ENCODE data around the gene FGD4.

DNA sequence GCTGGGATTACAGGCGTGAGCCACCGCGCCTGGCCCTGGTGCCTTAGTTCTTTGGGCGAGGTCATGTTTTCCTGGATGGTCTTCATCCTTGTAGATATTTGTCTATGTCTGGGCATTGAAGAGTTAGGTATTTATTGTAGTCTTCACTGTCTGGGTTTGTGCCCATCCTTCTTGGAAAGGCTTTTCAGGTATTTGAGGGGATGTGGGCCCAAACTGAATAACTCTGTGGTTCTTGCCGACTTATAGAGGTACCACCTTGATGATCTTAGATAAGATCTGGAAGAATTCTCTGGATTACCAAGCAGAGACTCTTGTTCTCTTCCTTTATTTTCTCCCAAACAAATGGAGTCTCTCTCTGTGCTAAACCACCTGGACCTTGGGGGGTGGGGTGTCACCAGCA is 18.9 kb downstream of the FGD4 start:
- no peak for TF ChIP-seq EZH2 (IDR thresholded peaks at IDR 0.05; ENCODE audit: insufficient read depth, poor library complexity, severe bottlenecking)
- no peak for TF ChIP-seq EZH2phosphoT487 (IDR thresholded peaks at IDR 0.05; ENCODE audit: insufficient read depth, low read depth)

Measured in GM23248 (cell line).